ENCODE measurements around the gene CSF1. TPM values are rescaled to one million over a fixed set of nuclear protein-coding genes. Genes with fewer than 3 reads are reported as not detected.

CSF1 gene
- total and polyA plus RNA-seq, 2 of the 13 experiments (the other 11 are each of a cell fraction or from before 2014, with no cell fraction given), result 4.6 to 13.3 TPM

DNA sequence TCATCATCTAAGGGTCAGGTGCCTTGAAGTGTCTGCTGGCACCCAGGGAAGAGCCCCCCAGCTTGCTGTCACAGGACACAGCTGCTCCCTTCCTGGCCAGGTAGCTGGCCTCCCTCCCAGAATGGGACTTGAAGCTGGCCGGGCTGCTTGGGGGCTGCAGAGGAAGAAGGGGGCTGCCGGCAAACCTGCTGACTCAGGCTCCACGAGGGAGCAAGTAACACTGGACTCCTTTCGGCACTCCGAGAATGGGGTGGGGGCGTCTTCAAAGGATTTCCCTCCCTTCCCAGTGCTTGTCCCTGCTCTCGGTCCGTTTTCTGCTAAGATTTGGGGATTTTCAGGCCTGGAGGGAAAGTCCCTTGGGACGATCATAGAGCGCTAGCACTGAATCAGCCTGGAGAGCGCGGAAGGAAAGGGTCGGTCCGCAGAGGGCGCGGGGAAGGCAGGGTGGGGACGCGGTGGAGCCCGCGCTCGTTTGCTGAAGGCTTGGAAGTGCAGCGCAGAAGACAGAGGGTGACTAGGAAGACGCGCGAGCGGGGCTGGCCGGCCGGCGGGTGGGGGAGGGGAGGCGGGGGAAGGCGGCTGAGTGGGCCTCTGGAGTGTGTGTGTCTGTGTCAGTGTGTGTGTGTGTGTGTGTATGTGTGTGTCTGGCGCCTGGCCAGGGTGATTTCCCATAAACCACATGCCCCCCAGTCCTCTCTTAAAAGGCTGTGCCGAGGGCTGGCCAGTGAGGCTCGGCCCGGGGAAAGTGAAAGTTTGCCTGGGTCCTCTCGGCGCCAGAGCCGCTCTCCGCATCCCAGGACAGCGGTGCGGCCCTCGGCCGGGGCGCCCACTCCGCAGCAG lies at the start of gene CSF1 (continued):
- TF ChIP-seq SALL1 (CRISPR knock-in tag; IDR thresholded peaks at IDR 0.05) (no peak), NFKB2 (CRISPR knock-in tag; IDR thresholded peaks at IDR 0.05; ENCODE audit: borderline replicate concordance) (0 out of 2 replicates have a peak, but pooled peaks have one; percentile 57), RBFOX2 (IDR thresholded peaks at IDR 0.05; ENCODE audit: low read depth, low read length) (peak; percentile 61), HMG20B (CRISPR knock-in tag; conservative IDR thresholded peaks at IDR 0.05) (no peak), TAF1 (CRISPR knock-in tag; IDR thresholded peaks at IDR 0.05) (peak; percentile 15; the same call in 1 of the 2 replicates), NR2C2 (CRISPR knock-in tag; IDR thresholded peaks at IDR 0.05; ENCODE audit: borderline replicate concordance) (no peak), ZFP37 (CRISPR knock-in tag; IDR thresholded peaks at IDR 0.05; ENCODE audit: borderline replicate concordance) (no peak), ZSCAN9 (CRISPR knock-in tag; IDR thresholded peaks at IDR 0.05; ENCODE audit: borderline replicate concordance) (no peak), ISX (CRISPR knock-in tag; conservative IDR thresholded peaks at IDR 0.05) (no peak), RFX1 (IDR thresholded peaks at IDR 0.05) (no peak), SAP130 (CRISPR knock-in tag; IDR thresholded peaks at IDR 0.05; ENCODE audit: low read depth) (peak; percentile 34; the same call in 1 of the 2 replicates), RAD51 (IDR thresholded peaks at IDR 0.05; ENCODE audit: borderline replicate concordance) (no peak), SIN3B (IDR thresholded peaks at IDR 0.05; ENCODE audit: low read length) (no peak), ZFP90 (CRISPR knock-in tag; IDR thresholded peaks at IDR 0.05; ENCODE audit: borderline replicate concordance) (no peak), PHF8 (CRISPR knock-in tag; IDR thresholded peaks at IDR 0.05) (peak; percentile 12; the same call in 1 of the 2 replicates)
- TF ChIP-seq, protein P1, sequence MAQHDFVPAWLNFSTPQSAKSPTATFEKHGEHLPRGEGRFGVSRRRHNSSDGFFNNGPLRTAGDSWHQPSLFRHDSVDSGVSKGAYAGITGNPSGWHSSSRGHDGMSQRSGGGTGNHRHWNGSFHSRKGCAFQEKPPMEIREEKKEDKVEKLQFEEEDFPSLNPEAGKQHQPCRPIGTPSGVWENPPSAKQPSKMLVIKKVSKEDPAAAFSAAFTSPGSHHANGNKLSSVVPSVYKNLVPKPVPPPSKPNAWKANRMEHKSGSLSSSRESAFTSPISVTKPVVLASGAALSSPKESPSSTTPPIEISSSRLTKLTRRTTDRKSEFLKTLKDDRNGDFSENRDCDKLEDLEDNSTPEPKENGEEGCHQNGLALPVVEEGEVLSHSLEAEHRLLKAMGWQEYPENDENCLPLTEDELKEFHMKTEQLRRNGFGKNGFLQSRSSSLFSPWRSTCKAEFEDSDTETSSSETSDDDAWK (CRISPR knock-in tag; IDR thresholded peaks at IDR 0.05), result no peak
- TF ChIP-seq, protein P2, sequence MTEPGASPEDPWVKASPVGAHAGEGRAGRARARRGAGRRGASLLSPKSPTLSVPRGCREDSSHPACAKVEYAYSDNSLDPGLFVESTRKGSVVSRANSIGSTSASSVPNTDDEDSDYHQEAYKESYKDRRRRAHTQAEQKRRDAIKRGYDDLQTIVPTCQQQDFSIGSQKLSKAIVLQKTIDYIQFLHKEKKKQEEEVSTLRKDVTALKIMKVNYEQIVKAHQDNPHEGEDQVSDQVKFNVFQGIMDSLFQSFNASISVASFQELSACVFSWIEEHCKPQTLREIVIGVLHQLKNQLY (CRISPR knock-in tag; IDR thresholded peaks at IDR 0.05), result no peak
- TF ChIP-seq, protein P3, sequence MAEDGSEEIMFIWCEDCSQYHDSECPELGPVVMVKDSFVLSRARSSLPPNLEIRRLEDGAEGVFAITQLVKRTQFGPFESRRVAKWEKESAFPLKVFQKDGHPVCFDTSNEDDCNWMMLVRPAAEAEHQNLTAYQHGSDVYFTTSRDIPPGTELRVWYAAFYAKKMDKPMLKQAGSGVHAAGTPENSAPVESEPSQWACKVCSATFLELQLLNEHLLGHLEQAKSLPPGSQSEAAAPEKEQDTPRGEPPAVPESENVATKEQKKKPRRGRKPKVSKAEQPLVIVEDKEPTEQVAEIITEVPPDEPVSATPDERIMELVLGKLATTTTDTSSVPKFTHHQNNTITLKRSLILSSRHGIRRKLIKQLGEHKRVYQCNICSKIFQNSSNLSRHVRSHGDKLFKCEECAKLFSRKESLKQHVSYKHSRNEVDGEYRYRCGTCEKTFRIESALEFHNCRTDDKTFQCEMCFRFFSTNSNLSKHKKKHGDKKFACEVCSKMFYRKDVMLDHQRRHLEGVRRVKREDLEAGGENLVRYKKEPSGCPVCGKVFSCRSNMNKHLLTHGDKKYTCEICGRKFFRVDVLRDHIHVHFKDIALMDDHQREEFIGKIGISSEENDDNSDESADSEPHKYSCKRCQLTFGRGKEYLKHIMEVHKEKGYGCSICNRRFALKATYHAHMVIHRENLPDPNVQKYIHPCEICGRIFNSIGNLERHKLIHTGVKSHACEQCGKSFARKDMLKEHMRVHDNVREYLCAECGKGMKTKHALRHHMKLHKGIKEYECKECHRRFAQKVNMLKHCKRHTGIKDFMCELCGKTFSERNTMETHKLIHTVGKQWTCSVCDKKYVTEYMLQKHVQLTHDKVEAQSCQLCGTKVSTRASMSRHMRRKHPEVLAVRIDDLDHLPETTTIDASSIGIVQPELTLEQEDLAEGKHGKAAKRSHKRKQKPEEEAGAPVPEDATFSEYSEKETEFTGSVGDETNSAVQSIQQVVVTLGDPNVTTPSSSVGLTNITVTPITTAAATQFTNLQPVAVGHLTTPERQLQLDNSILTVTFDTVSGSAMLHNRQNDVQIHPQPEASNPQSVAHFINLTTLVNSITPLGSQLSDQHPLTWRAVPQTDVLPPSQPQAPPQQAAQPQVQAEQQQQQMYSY (CRISPR knock-in tag; IDR thresholded peaks at IDR 0.05), result no peak
- TF ChIP-seq, protein P4, sequence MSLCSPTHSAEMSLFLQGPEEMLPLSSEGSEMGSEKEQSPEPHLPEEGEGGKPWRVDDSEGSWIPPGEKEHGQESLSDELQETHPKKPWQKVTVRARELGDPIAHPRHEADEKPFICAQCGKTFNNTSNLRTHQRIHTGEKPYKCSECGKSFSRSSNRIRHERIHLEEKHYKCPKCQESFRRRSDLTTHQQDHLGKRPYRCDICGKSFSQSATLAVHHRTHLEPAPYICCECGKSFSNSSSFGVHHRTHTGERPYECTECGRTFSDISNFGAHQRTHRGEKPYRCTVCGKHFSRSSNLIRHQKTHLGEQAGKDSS (CRISPR knock-in tag; IDR thresholded peaks at IDR 0.05; ENCODE audit: borderline replicate concordance, low read depth), result peak; percentile 67; the same call in 1 of the 2 replicates
- TF ChIP-seq, protein P5, sequence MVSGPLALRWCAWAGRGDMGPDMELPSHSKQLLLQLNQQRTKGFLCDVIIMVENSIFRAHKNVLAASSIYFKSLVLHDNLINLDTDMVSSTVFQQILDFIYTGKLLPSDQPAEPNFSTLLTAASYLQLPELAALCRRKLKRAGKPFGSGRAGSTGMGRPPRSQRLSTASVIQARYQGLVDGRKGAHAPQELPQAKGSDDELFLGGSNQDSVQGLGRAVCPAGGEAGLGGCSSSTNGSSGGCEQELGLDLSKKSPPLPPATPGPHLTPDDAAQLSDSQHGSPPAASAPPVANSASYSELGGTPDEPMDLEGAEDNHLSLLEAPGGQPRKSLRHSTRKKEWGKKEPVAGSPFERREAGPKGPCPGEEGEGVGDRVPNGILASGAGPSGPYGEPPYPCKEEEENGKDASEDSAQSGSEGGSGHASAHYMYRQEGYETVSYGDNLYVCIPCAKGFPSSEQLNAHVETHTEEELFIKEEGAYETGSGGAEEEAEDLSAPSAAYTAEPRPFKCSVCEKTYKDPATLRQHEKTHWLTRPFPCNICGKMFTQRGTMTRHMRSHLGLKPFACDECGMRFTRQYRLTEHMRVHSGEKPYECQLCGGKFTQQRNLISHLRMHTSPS (CRISPR knock-in tag; IDR thresholded peaks at IDR 0.05; ENCODE audit: low read depth), result no peak

Data from HepG2 (cell line).